ENCODE data around the gene CDKN1C. TPM values are rescaled to one million over a fixed set of nuclear protein-coding genes. Genes with fewer than 3 reads are reported as not detected.
A peak's percentile ranks its signal among the peaks of the same experiment; 100 is the strongest.

Gene CDKN1C
- total RNA-seq, 1 experiment from 2014 or later: 15.4 TPM

DNA sequence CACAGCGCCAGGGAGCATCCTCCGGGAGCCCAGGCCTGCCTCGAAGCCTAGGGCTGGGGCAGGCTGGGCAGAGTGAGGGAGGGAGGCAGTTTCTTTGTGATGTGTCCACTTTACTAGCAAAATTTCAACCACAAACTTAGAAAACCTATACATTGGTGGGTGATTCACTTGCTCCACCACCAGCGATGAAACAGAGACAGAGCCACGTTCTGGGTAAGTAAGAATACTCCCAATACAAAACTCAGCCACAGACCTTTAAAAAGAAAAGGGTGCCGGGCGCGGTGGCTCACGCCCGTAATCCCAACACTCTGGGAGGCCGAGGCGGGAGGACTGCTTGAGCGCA lies 22.3 kb downstream of the CDKN1C start:
- no peak overlapping the region for H2AK5ac ChIP-seq (ENCODE audit: insufficient read length, low read length)
- peak overlapping the region; percentile 29 for H3K4me2 ChIP-seq (ENCODE audit: insufficient read depth, insufficient read length, low read length)
- H2BK20ac ChIP-seq (ENCODE audit: low read depth, low read length, poor library complexity, severe bottlenecking): no peak overlapping the region
- no peak overlapping the region for H3K27ac ChIP-seq (ENCODE audit: insufficient read length, low read depth, low read length)
- no peak overlapping the region for H3K56ac ChIP-seq (ENCODE audit: insufficient read length, low read depth, low read length)
- H4K8ac ChIP-seq (replicated peaks; ENCODE audit: insufficient read length, low read depth, low read length): no peak overlapping the region
- H2BK12ac ChIP-seq (ENCODE audit: insufficient read length, low read depth, low read length): no peak overlapping the region
- H3K14ac ChIP-seq (ENCODE audit: insufficient read depth, low read length): peak overlapping the region; percentile 61
- no peaks in the 10 kb centered on the region for H3K79me1 ChIP-seq (ENCODE audit: insufficient read depth, low read depth, low read length, poor library complexity, severe bottlenecking)
- TF ChIP-seq, protein P1, sequence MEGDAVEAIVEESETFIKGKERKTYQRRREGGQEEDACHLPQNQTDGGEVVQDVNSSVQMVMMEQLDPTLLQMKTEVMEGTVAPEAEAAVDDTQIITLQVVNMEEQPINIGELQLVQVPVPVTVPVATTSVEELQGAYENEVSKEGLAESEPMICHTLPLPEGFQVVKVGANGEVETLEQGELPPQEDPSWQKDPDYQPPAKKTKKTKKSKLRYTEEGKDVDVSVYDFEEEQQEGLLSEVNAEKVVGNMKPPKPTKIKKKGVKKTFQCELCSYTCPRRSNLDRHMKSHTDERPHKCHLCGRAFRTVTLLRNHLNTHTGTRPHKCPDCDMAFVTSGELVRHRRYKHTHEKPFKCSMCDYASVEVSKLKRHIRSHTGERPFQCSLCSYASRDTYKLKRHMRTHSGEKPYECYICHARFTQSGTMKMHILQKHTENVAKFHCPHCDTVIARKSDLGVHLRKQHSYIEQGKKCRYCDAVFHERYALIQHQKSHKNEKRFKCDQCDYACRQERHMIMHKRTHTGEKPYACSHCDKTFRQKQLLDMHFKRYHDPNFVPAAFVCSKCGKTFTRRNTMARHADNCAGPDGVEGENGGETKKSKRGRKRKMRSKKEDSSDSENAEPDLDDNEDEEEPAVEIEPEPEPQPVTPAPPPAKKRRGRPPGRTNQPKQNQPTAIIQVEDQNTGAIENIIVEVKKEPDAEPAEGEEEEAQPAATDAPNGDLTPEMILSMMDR (conservative IDR thresholded peaks at IDR 0.05): no peak
- peaks cover 8 to 9% of the 10 kb centered on the region in 2 experiments; a peak in 4 of 5 replicates for H3K9me3 Mint-ChIP-seq
- whole genome bisulfite sequencing (ENCODE audit: extremely low coverage, insufficient read length, low lambda C conversion rate): no CpG with 5 or more reads among the region's 13 CpGs
- H2BK120ac ChIP-seq (ENCODE audit: low read depth, low read length, poor library complexity, severe bottlenecking): no peak overlapping the region
- H3K79me2 ChIP-seq (ENCODE audit: insufficient read depth, low read length): no peaks in the 10 kb centered on the region
- H2BK15ac ChIP-seq (ENCODE audit: low read depth, low read length): no peak overlapping the region
- no peak for DNase-seq
- H3K36me3 Mint-ChIP-seq (ENCODE audit: insufficient read depth in 1 of 3, low read depth in 3 of 3): peaks cover 2 to 8% (median 3%) of the 10 kb centered on the region in 3 experiments; a peak in 5 of 7 replicates
- no peak overlapping the region for H3K9ac ChIP-seq (ENCODE audit: extremely low read depth, insufficient read length, low read length)
- H3K4me3 Mint-ChIP-seq: peak overlapping the region; percentile 19 to 42; a peak in 2 of 5 replicates
- peaks cover 4% of the 10 kb centered on the region for H3K23me2 ChIP-seq (ENCODE audit: insufficient read length, low read depth, low read length, poor library complexity, severe bottlenecking)
- H3K9me3 ChIP-seq (ENCODE audit: control insufficient read depth, low read depth, low read length): no peaks in the 10 kb centered on the region
- no peaks in the 10 kb centered on the region for H3K4me1 ChIP-seq (ENCODE audit: insufficient read depth, low read length)
- no peak overlapping the region for H3K4ac ChIP-seq (ENCODE audit: low read depth, low read length)
- no peak overlapping the region for H3K23ac ChIP-seq (ENCODE audit: insufficient read length, low read depth, low read length)
- H3K27me3 Mint-ChIP-seq (ENCODE audit: low read depth): peaks cover 87% of the 10 kb centered on the region
- no peak overlapping the region for H3K18ac ChIP-seq (ENCODE audit: insufficient read length, low read depth, low read length)
- H2AFZ ChIP-seq (ENCODE audit: low read length): no peak overlapping the region
- H3K27me3 ChIP-seq (ENCODE audit: insufficient read depth, low read length): peaks cover 16% of the 10 kb centered on the region; the same call in 1 of the 2 replicates
- peaks cover 45 to 50% of the 10 kb centered on the region in 2 experiments for H3K4me1 Mint-ChIP-seq
- no peak overlapping the region for H4K5ac ChIP-seq (ENCODE audit: insufficient read length, low read depth, low read length)
- H2BK5ac ChIP-seq (ENCODE audit: insufficient read length, low read length): no peak overlapping the region
- H3T11ph ChIP-seq (ENCODE audit: low read length): no peak overlapping the region
- H3K27ac Mint-ChIP-seq: no peak overlapping the region
- H4K20me1 ChIP-seq (ENCODE audit: control insufficient read depth, insufficient read depth, insufficient read length): no peaks in the 10 kb centered on the region
- H4K91ac ChIP-seq (ENCODE audit: insufficient read length, low read depth, low read length): no peak overlapping the region
